ENCODE measurements around the gene CCT8.

DNA sequence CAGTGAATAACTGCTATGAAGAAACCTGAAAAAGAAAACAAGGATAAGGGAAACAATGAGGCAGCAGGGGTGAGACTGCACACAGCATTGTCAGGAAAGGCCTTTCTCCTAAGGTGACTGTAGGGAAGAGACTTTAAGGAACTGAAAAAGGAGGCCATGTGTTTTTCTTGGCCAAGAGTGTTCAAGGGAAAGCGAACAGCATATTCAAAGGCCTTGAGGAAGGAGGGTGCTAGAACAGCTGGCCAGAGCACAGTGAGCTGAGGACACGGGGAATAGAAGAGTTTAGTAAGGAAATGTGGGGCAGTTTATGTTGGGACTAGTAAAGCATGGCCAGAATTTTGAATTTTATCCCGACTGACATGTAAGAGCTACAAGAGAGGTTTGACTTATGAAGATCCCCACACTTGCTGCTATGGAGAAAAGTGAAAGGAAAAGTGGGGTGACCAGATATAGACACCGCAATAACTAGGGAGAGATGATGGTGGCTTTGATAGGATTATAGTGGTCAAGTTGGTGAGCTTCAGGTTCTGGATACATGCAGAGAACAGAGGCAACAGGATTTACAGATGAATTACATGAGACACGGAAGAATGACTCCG is 55.7 kb downstream of the CCT8 start:
- TF ChIP-seq, protein P1, sequence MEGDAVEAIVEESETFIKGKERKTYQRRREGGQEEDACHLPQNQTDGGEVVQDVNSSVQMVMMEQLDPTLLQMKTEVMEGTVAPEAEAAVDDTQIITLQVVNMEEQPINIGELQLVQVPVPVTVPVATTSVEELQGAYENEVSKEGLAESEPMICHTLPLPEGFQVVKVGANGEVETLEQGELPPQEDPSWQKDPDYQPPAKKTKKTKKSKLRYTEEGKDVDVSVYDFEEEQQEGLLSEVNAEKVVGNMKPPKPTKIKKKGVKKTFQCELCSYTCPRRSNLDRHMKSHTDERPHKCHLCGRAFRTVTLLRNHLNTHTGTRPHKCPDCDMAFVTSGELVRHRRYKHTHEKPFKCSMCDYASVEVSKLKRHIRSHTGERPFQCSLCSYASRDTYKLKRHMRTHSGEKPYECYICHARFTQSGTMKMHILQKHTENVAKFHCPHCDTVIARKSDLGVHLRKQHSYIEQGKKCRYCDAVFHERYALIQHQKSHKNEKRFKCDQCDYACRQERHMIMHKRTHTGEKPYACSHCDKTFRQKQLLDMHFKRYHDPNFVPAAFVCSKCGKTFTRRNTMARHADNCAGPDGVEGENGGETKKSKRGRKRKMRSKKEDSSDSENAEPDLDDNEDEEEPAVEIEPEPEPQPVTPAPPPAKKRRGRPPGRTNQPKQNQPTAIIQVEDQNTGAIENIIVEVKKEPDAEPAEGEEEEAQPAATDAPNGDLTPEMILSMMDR (conservative IDR thresholded peaks at IDR 0.05), result no peak
- TF ChIP-seq EZH2 (IDR thresholded peaks at IDR 0.05; ENCODE audit: low read depth), result no peak

Data from PC-9 (cell line).